HepG2 (cell line): Measurements from ENCODE around the gene SLC23A3. TPM values are rescaled to one million over a fixed set of nuclear protein-coding genes. Genes with fewer than 3 reads are reported as not detected.

Experiments used
- BCL6 ChIP-seq: IDR thresholded peaks from 2 replicates; pipeline ENCODE4 v1.6.1; 2016; ENCODE audit warnings: missing genetic modification reagents, missing compliant biosample characterization
- CEBPB ChIP-seq: IDR thresholded peaks from 2 replicates; pipeline ENCODE4 v1.6.1; 2011; ENCODE audit warnings: low read depth, low read length, improper control_type of control experiment, borderline replicate concordance
- FOXA3 ChIP-seq: IDR thresholded peaks from 2 replicates; pipeline ENCODE4 v1.6.1; 2016; ENCODE audit warnings: missing genetic modification reagents, missing compliant biosample characterization
- ZNF12 ChIP-seq: sonication (generic); formaldehyde crosslinking; IDR thresholded peaks from 2 replicates; pipeline ENCODE4 v1.5.0; 2020; ENCODE audit warnings: missing genetic modification reagents
- polyA plus RNA-seq, 8 experiments: library from polyadenylated mRNA; depleted of rRNA in 3 of 8; stranded (reverse) in 7 of 8; unstranded in 1 of 8; fragments of >200 nt; fragmentation: Illumina TruSeq in 4 of 8; extraction: Trizol in 4 of 8; gene quantifications; 2 replicates each; pipeline versions ENCODE4 v1.2.1 to v1.2.3, GENCODE V29; 2011 to 2016; ENCODE audit warnings: low read depth in 4 of 8, missing spikeins in 1 of 8, mixed read lengths in 1 of 8; ENCODE audit not compliant: insufficient read depth in 1 of 8
- total RNA-seq, 5 experiments: library from RNA; depleted of rRNA; stranded (reverse); fragments of >200 nt; fragmentation: Illumina TruSeq; extraction: Trizol; gene quantifications; 2 replicates each; pipeline ENCODE4 v1.2.3, GENCODE V29; 2016; ENCODE audit warnings: low read depth in 1 of 5
- TF ChIP-seq, protein P1 (sequence below): sonication (generic); formaldehyde crosslinking; IDR thresholded peaks from 2 replicates; pipeline ENCODE4 v1.4.0; 2020; ENCODE audit warnings: missing genetic modification reagents
- TF ChIP-seq, protein P2 (sequence below): sonication (generic); formaldehyde crosslinking; IDR thresholded peaks from 2 replicates; pipeline ENCODE4 v1.4.0; 2020; ENCODE audit warnings: missing genetic modification reagents

The SLC23A3 gene
- total and polyA plus RNA-seq, 2 of the 13 experiments (the other 11 are each of a cell fraction or from before 2014, with no cell fraction given) = 0.38 to 0.78 TPM

DNA sequence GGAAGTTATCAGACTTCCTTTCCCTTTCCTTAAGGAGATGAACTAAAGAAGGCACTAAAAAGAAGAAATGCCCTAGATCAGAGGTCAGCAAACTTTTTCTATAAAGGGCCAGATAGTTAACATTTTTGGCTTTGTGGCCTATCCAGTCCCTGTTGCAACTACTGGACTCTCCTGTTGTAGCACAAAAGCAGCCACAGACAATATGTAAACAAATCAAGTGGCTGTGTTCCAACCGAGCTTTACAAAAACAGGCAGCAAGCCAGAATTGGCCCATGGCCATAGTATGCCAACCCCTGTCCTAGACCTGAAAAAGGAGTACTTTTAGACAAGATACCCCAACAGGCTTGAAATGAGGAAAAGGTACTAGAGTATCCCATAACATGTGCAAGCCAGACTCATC is 20.2 kb downstream of the SLC23A3 start (continued):
- TF ChIP-seq, protein P1, sequence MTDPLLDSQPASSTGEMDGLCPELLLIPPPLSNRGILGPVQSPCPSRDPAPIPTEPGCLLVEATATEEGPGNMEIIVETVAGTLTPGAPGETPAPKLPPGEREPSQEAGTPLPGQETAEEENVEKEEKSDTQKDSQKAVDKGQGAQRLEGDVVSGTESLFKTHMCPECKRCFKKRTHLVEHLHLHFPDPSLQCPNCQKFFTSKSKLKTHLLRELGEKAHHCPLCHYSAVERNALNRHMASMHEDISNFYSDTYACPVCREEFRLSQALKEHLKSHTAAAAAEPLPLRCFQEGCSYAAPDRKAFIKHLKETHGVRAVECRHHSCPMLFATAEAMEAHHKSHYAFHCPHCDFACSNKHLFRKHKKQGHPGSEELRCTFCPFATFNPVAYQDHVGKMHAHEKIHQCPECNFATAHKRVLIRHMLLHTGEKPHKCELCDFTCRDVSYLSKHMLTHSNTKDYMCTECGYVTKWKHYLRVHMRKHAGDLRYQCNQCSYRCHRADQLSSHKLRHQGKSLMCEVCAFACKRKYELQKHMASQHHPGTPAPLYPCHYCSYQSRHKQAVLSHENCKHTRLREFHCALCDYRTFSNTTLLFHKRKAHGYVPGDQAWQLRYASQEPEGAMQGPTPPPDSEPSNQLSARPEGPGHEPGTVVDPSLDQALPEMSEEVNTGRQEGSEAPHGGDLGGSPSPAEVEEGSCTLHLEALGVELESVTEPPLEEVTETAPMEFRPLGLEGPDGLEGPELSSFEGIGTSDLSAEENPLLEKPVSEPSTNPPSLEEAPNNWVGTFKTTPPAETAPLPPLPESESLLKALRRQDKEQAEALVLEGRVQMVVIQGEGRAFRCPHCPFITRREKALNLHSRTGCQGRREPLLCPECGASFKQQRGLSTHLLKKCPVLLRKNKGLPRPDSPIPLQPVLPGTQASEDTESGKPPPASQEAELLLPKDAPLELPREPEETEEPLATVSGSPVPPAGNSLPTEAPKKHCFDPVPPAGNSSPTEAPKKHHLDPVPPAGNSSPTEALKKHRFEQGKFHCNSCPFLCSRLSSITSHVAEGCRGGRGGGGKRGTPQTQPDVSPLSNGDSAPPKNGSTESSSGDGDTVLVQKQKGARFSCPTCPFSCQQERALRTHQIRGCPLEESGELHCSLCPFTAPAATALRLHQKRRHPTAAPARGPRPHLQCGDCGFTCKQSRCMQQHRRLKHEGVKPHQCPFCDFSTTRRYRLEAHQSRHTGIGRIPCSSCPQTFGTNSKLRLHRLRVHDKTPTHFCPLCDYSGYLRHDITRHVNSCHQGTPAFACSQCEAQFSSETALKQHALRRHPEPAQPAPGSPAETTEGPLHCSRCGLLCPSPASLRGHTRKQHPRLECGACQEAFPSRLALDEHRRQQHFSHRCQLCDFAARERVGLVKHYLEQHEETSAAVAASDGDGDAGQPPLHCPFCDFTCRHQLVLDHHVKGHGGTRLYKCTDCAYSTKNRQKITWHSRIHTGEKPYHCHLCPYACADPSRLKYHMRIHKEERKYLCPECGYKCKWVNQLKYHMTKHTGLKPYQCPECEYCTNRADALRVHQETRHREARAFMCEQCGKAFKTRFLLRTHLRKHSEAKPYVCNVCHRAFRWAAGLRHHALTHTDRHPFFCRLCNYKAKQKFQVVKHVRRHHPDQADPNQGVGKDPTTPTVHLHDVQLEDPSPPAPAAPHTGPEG (CRISPR knock-in tag) = no peak
- 0 out of 2 replicates have a peak, but pooled peaks have one; percentile 23 for TF ChIP-seq FOXA3
- TF ChIP-seq, protein P2, sequence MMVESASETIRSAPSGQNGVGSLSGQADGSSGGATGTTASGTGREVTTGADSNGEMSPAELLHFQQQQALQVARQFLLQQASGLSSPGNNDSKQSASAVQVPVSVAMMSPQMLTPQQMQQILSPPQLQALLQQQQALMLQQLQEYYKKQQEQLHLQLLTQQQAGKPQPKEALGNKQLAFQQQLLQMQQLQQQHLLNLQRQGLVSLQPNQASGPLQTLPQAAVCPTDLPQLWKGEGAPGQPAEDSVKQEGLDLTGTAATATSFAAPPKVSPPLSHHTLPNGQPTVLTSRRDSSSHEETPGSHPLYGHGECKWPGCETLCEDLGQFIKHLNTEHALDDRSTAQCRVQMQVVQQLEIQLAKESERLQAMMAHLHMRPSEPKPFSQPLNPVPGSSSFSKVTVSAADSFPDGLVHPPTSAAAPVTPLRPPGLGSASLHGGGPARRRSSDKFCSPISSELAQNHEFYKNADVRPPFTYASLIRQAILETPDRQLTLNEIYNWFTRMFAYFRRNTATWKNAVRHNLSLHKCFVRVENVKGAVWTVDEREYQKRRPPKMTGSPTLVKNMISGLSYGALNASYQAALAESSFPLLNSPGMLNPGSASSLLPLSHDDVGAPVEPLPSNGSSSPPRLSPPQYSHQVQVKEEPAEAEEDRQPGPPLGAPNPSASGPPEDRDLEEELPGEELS (CRISPR knock-in tag) = peak; percentile 39; the same call in 1 of the 2 replicates
- peak; percentile 24; the same call in 1 of the 2 replicates for TF ChIP-seq BCL6 (CRISPR knock-in tag)
- TF ChIP-seq CEBPB = 0 out of 2 replicates have a peak, but pooled peaks have one; percentile 14
- peak; percentile 95 for TF ChIP-seq ZNF12
